ENCODE results near the gene UBALD2. TPM values are rescaled to one million over a fixed set of nuclear protein-coding genes. Genes with fewer than 3 reads are reported as not detected.

The UBALD2 gene
- total RNA-seq, 1 experiment from 2014 or later = 30.3 TPM

DNA sequence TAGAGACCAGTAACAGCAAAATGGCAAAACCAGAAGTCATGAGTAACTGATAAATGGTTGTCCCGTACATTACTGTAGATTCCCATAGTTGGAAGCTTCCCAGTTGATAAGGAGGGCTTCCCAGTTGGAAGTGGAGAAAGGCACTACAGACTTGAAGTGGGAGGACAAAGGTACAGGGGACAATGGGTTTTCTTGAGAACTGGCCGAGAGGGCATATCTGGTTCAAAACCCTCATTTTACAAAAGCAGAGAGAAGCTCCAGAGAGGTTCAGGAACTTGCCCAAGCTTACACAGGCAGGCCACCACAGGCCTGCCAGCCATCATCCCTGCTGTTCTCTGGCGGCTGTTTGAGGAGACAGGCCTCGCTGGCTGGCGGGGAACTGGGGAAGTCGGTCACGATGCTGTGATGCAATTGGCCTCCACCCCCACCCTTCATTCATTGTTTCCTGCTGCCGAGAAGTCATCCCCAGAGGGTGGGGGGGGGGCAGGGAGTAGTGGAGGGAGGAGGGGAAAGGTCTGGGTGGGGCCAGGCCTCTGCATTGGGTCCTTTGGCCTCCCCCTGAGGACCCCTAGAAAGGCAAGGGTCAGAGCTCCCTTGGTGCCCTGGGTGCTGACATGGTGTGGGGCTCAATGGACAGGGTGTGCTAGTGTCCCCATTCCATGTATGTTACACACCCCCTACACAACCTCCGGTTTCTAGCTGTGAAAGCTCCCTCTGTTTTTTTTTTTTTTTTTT, 3.0 kb downstream of the UBALD2 start (continued):
- TF ChIP-seq, protein P1, sequence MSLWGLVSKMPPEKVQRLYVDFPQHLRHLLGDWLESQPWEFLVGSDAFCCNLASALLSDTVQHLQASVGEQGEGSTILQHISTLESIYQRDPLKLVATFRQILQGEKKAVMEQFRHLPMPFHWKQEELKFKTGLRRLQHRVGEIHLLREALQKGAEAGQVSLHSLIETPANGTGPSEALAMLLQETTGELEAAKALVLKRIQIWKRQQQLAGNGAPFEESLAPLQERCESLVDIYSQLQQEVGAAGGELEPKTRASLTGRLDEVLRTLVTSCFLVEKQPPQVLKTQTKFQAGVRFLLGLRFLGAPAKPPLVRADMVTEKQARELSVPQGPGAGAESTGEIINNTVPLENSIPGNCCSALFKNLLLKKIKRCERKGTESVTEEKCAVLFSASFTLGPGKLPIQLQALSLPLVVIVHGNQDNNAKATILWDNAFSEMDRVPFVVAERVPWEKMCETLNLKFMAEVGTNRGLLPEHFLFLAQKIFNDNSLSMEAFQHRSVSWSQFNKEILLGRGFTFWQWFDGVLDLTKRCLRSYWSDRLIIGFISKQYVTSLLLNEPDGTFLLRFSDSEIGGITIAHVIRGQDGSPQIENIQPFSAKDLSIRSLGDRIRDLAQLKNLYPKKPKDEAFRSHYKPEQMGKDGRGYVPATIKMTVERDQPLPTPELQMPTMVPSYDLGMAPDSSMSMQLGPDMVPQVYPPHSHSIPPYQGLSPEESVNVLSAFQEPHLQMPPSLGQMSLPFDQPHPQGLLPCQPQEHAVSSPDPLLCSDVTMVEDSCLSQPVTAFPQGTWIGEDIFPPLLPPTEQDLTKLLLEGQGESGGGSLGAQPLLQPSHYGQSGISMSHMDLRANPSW (CRISPR knock-in tag; conservative IDR thresholded peaks at IDR 0.05; ENCODE audit: low read depth) = no peak
- TF ChIP-seq, protein P2, sequence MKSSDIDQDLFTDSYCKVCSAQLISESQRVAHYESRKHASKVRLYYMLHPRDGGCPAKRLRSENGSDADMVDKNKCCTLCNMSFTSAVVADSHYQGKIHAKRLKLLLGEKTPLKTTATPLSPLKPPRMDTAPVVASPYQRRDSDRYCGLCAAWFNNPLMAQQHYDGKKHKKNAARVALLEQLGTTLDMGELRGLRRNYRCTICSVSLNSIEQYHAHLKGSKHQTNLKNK (CRISPR knock-in tag; IDR thresholded peaks at IDR 0.05) = no peak
- TF ChIP-seq ATF6 (CRISPR knock-in tag; IDR thresholded peaks at IDR 0.05) (no peak), CBFB (CRISPR knock-in tag; IDR thresholded peaks at IDR 0.05; ENCODE audit: low read depth) (no peak), ZNF423 (CRISPR knock-in tag; IDR thresholded peaks at IDR 0.05) (no peak), SMAD3 (CRISPR knock-in tag; IDR thresholded peaks at IDR 0.05; ENCODE audit: borderline replicate concordance) (no peak), CREB1 (CRISPR knock-in tag; IDR thresholded peaks at IDR 0.05) (no peak), ELF4 (CRISPR knock-in tag; IDR thresholded peaks at IDR 0.05; ENCODE audit: low read depth) (no peak), FOXP1 (CRISPR knock-in tag; IDR thresholded peaks at IDR 0.05; ENCODE audit: borderline replicate concordance) (no peak), TEAD1 (CRISPR knock-in tag; IDR thresholded peaks at IDR 0.05) (no peak), CTCF (IDR thresholded peaks at IDR 0.05) (no peak)
- TF ChIP-seq, protein P3, sequence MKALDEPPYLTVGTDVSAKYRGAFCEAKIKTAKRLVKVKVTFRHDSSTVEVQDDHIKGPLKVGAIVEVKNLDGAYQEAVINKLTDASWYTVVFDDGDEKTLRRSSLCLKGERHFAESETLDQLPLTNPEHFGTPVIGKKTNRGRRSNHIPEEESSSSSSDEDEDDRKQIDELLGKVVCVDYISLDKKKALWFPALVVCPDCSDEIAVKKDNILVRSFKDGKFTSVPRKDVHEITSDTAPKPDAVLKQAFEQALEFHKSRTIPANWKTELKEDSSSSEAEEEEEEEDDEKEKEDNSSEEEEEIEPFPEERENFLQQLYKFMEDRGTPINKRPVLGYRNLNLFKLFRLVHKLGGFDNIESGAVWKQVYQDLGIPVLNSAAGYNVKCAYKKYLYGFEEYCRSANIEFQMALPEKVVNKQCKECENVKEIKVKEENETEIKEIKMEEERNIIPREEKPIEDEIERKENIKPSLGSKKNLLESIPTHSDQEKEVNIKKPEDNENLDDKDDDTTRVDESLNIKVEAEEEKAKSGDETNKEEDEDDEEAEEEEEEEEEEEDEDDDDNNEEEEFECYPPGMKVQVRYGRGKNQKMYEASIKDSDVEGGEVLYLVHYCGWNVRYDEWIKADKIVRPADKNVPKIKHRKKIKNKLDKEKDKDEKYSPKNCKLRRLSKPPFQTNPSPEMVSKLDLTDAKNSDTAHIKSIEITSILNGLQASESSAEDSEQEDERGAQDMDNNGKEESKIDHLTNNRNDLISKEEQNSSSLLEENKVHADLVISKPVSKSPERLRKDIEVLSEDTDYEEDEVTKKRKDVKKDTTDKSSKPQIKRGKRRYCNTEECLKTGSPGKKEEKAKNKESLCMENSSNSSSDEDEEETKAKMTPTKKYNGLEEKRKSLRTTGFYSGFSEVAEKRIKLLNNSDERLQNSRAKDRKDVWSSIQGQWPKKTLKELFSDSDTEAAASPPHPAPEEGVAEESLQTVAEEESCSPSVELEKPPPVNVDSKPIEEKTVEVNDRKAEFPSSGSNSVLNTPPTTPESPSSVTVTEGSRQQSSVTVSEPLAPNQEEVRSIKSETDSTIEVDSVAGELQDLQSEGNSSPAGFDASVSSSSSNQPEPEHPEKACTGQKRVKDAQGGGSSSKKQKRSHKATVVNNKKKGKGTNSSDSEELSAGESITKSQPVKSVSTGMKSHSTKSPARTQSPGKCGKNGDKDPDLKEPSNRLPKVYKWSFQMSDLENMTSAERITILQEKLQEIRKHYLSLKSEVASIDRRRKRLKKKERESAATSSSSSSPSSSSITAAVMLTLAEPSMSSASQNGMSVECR (CRISPR knock-in tag; IDR thresholded peaks at IDR 0.05; ENCODE audit: borderline replicate concordance) = no peak
